ENCODE measurements around the gene CACNA1D. TPM values are rescaled to one million over a fixed set of nuclear protein-coding genes. Genes with fewer than 3 reads are reported as not detected.

The CACNA1D gene
- total and polyA plus RNA-seq, 2 donors (not counting 1 experiment from before 2014, with no cell fraction given), result 0.17 to 0.37 TPM

GRCh38 chr3:53536282-53536681 lies 41.9 kb downstream of the CACNA1D start:
- no peaks in the 10 kb centered on the region for H4K20me1 ChIP-seq (ENCODE audit: control insufficient read depth, extremely low read depth, insufficient read depth, low read length)
- TF ChIP-seq, protein P1, sequence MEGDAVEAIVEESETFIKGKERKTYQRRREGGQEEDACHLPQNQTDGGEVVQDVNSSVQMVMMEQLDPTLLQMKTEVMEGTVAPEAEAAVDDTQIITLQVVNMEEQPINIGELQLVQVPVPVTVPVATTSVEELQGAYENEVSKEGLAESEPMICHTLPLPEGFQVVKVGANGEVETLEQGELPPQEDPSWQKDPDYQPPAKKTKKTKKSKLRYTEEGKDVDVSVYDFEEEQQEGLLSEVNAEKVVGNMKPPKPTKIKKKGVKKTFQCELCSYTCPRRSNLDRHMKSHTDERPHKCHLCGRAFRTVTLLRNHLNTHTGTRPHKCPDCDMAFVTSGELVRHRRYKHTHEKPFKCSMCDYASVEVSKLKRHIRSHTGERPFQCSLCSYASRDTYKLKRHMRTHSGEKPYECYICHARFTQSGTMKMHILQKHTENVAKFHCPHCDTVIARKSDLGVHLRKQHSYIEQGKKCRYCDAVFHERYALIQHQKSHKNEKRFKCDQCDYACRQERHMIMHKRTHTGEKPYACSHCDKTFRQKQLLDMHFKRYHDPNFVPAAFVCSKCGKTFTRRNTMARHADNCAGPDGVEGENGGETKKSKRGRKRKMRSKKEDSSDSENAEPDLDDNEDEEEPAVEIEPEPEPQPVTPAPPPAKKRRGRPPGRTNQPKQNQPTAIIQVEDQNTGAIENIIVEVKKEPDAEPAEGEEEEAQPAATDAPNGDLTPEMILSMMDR (conservative IDR thresholded peaks at IDR 0.05 in 1 of 2, IDR thresholded peaks at IDR 0.05 in 1 of 2; ENCODE audit: low read depth in 1 of 2, low read length in 2 of 2), result no peak
- no peak for TF ChIP-seq EZH2 (IDR thresholded peaks at IDR 0.05; ENCODE audit: low read length, missing control alignments)
- no peak overlapping the region for H3K4me3 ChIP-seq (replicated peaks in 1 of 4; ENCODE audit: control extremely low read depth in 1 of 4, insufficient read depth in 1 of 4, low read depth in 3 of 4, low read length in 4 of 4)
- DNase-seq (ENCODE audit: low read depth in 2 of 2), result no peak
- H2AFZ ChIP-seq (ENCODE audit: low read length), result no peak overlapping the region
- no peak overlapping the region for H3K9ac ChIP-seq (ENCODE audit: insufficient read depth, low read length)
- no peaks in the 10 kb centered on the region for H3K27me3 ChIP-seq (ENCODE audit: control insufficient read depth, insufficient read depth, low read length)
- no peaks in the 10 kb centered on the region for H3K36me3 ChIP-seq (ENCODE audit: control insufficient read depth, insufficient read depth, low read length)
- no peak overlapping the region for H3K27ac ChIP-seq (ENCODE audit: insufficient read depth, low read length)
- no peak overlapping the region for H3K4me2 ChIP-seq (ENCODE audit: extremely low read depth, insufficient read depth, low read length)
- no peaks in the 10 kb centered on the region for H3K4me1 ChIP-seq (ENCODE audit: control insufficient read depth, extremely low read depth, insufficient read depth, low read length)
- H3K79me2 ChIP-seq (ENCODE audit: control insufficient read depth, insufficient read depth, low read length), result no peaks in the 10 kb centered on the region
- H3K9me3 ChIP-seq (ENCODE audit: control insufficient read depth, insufficient read depth, low read depth, low read length), result no peaks in the 10 kb centered on the region

DNA sequence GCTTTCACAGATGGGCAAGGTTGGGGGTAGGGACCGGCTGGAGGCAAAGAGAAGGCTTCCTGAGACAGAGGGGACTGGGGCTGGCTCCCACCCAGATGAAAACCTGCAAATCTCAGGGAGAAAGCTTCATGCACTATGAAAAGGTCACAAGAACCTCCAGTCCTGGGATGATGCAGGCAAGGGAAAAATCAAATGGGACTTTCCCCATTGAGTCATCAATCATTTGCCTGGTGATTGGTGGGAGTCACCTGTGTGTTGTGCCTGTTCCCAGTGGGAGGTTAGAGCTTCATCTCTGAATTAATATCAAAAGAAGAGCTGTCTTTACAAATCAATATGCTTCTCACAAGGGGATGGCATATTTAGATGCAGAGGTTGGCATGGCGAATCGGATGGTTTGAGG lies 49.9 kb downstream of the CACNA1D start:
- Histone ChIP-seq H3K4me1 (ENCODE audit: control insufficient read depth, extremely low read depth, insufficient read depth, low read length) (no peaks in the 10 kb centered on the region), H3K36me3 (ENCODE audit: control insufficient read depth, insufficient read depth, low read length) (no peaks in the 10 kb centered on the region), H3K27ac (ENCODE audit: insufficient read depth, low read length) (no peak overlapping the region), H3K4me2 (ENCODE audit: extremely low read depth, insufficient read depth, low read length) (no peak overlapping the region), H3K9ac (ENCODE audit: insufficient read depth, low read length) (no peak overlapping the region), H3K9me3 (ENCODE audit: control insufficient read depth, insufficient read depth, low read depth, low read length) (no peaks in the 10 kb centered on the region), H4K20me1 (ENCODE audit: control insufficient read depth, extremely low read depth, insufficient read depth, low read length) (no peaks in the 10 kb centered on the region), H3K4me3 (replicated peaks in 1 of 4; ENCODE audit: control extremely low read depth in 1 of 4, insufficient read depth in 1 of 4, low read depth in 3 of 4, low read length in 4 of 4) (no peak overlapping the region), H2AFZ (ENCODE audit: low read length) (no peak overlapping the region), H3K79me2 (ENCODE audit: control insufficient read depth, insufficient read depth, low read length) (no peaks in the 10 kb centered on the region), H3K27me3 (ENCODE audit: control insufficient read depth, insufficient read depth, low read length) (peaks cover 4% of the 10 kb centered on the region)
- no peak for DNase-seq (ENCODE audit: low read depth in 2 of 2)
- TF ChIP-seq, protein P1 (conservative IDR thresholded peaks at IDR 0.05 in 1 of 2, IDR thresholded peaks at IDR 0.05 in 1 of 2; ENCODE audit: low read depth in 1 of 2, low read length in 2 of 2), result no peak
- no peak for TF ChIP-seq EZH2 (IDR thresholded peaks at IDR 0.05; ENCODE audit: low read length, missing control alignments)

DNA sequence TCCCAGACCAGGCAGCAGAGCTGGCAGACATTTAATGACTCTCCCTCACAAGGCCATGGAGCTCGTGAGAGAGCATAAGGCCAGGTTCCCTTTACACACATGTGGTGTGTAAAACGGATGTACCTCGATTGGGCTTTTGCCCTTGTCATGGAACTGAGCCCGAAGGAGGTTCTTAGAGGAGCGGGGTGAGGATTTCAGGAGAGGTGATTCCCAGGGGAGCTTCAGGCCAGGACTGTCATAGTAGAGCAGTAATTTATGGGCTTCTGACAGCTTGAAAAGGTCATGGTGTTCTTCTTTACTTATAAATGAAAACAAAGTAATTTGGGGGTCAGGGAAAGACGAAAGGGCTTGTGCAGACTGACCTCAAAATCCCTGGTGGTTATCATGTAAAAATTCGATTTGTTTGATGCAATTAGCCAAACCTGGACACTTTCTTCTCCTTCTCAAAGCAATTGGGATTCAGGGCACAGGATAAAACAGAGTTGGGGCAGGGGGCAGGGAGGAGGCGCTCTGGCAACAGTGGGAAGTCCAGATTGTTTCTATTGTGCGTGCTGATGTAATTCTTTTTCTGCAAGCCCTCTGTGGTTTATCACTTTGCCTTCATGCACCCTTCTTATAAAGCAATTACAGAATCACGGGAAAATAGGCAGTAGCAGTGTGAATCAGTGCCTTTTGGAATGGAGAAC lies 51.0 kb downstream of the CACNA1D start:
- Histone ChIP-seq H3K4me3 (replicated peaks in 1 of 4; ENCODE audit: control extremely low read depth in 1 of 4, insufficient read depth in 1 of 4, low read depth in 3 of 4, low read length in 4 of 4) (no peak overlapping the region), H2AFZ (ENCODE audit: low read length) (no peak overlapping the region), H3K9me3 (ENCODE audit: control insufficient read depth, insufficient read depth, low read depth, low read length) (no peaks in the 10 kb centered on the region), H4K20me1 (ENCODE audit: control insufficient read depth, extremely low read depth, insufficient read depth, low read length) (no peaks in the 10 kb centered on the region), H3K9ac (ENCODE audit: insufficient read depth, low read length) (no peak overlapping the region), H3K4me2 (ENCODE audit: extremely low read depth, insufficient read depth, low read length) (no peak overlapping the region), H3K27me3 (ENCODE audit: control insufficient read depth, insufficient read depth, low read length) (peaks cover 4% of the 10 kb centered on the region), H3K36me3 (ENCODE audit: control insufficient read depth, insufficient read depth, low read length) (no peaks in the 10 kb centered on the region), H3K4me1 (ENCODE audit: control insufficient read depth, extremely low read depth, insufficient read depth, low read length) (no peaks in the 10 kb centered on the region), H3K27ac (ENCODE audit: insufficient read depth, low read length) (no peak overlapping the region), H3K79me2 (ENCODE audit: control insufficient read depth, insufficient read depth, low read length) (no peaks in the 10 kb centered on the region)
- no peak for DNase-seq (ENCODE audit: low read depth in 2 of 2)
- TF ChIP-seq EZH2 (IDR thresholded peaks at IDR 0.05; ENCODE audit: low read length, missing control alignments), result no peak
